WTC11 (cell line): ENCODE measurements around the gene QKI. TPM values are rescaled to one million over a fixed set of nuclear protein-coding genes. Genes with fewer than 3 reads are reported as not detected.

Experiments used
- ATAC-seq: fragments of 200-7000 bp; cut with Tn5 transposase; 2 replicates; pipeline ENCODE4 v1.10.0; 2021; ENCODE audit warnings: mild to moderate bottlenecking, moderate library complexity
- CTCF ChIA-PET: fragments of 300-600 bp; sonication (Branson Sonifier 250); formaldehyde crosslinking; loops from one replicate; lab custom pipeline; 2021; ENCODE audit warnings: antibody characterized with exemption; lab: Charles Lee
- POLR2A ChIA-PET: fragments of 350-600 bp; sonication (Branson Sonifier 250); formaldehyde crosslinking; loops from one replicate; lab custom pipeline; 2021; ENCODE audit warnings: antibody characterized with exemption; lab: Charles Lee
- DNase-seq: peaks from one replicate; pipeline ENCODE4 v3.0.0; 2021; ENCODE audit warnings: low spot score
- H3K27ac Mint-ChIP-seq: 2 replicates; pipeline ENCODE4 v1.8.0; 2021; ENCODE audit warnings: mixed read lengths
- H3K27me3 Mint-ChIP-seq: 2 replicates; pipeline ENCODE4 v1.8.0; 2021; ENCODE audit warnings: low read depth, mild to moderate bottlenecking, moderate library complexity, mixed read lengths
- H3K36me3 Mint-ChIP-seq: 2 replicates; pipeline ENCODE4 v1.8.0; 2021; ENCODE audit warnings: mixed read lengths
- H3K4me1 Mint-ChIP-seq: 2 replicates; pipeline ENCODE4 v1.8.0; 2022; ENCODE audit warnings: mixed read lengths
- H3K4me3 Mint-ChIP-seq: 2 replicates; pipeline ENCODE4 v1.8.0; 2021; ENCODE audit warnings: mild to moderate bottlenecking, moderate library complexity, mixed read lengths
- H3K9me3 Mint-ChIP-seq: 2 replicates; pipeline ENCODE4 v1.8.0; 2021; ENCODE audit warnings: mixed read lengths
- CREM ChIP-seq: sonication (generic); formaldehyde crosslinking; IDR thresholded peaks from 2 replicates; pipeline ENCODE4 v1.8.1; 2022; ENCODE audit warnings: mild to moderate bottlenecking, missing genetic modification reagents, moderate library complexity
- ETV6 ChIP-seq: sonication (generic); formaldehyde crosslinking; IDR thresholded peaks from 2 replicates; pipeline ENCODE4 v1.8.1; 2022; ENCODE audit warnings: mild to moderate bottlenecking, missing genetic modification reagents
- HMGA2 ChIP-seq: fragments of 250-450 bp; sonication (Bioruptor Pico); IDR thresholded peaks from 2 replicates; pipeline ENCODE4 v1.4.0; 2021; ENCODE audit warnings: mild to moderate bottlenecking, moderate library complexity
- JAZF1 ChIP-seq: fragments of 250-450 bp; sonication (Bioruptor Pico); IDR thresholded peaks from 2 replicates; pipeline ENCODE4 v1.9.0; 2021; ENCODE audit warnings: moderate library complexity, mild to moderate bottlenecking, inconsistent platforms
- JUN ChIP-seq: sonication (generic); formaldehyde crosslinking; IDR thresholded peaks from 2 replicates; pipeline ENCODE4 v1.8.0; 2023; ENCODE audit warnings: mild to moderate bottlenecking, missing genetic modification reagents
- MLX ChIP-seq: sonication (generic); formaldehyde crosslinking; IDR thresholded peaks from 2 replicates; pipeline ENCODE4 v1.8.1; 2023; ENCODE audit warnings: mild to moderate bottlenecking, missing genetic modification reagents, moderate library complexity
- NFE2L1 ChIP-seq: sonication (generic); formaldehyde crosslinking; IDR thresholded peaks from 2 replicates; pipeline ENCODE4 v1.8.1; 2023; ENCODE audit warnings: missing genetic modification reagents
- NR3C1 ChIP-seq: sonication (generic); formaldehyde crosslinking; conservative IDR thresholded peaks from 2 replicates; pipeline ENCODE4 v1.8.1; 2023; ENCODE audit warnings: low read depth, mild to moderate bottlenecking, missing genetic modification reagents
- TEAD1 ChIP-seq: sonication (generic); formaldehyde crosslinking; IDR thresholded peaks from 2 replicates; pipeline ENCODE4 v1.8.0; 2022; ENCODE audit warnings: mild to moderate bottlenecking, missing genetic modification reagents
- TEAD4 ChIP-seq: sonication (generic); formaldehyde crosslinking; IDR thresholded peaks from 2 replicates; pipeline ENCODE4 v1.8.0; 2022; ENCODE audit warnings: mild to moderate bottlenecking, missing genetic modification reagents
- ZMAT4 ChIP-seq: fragments of 250-450 bp; sonication (Bioruptor Pico); IDR thresholded peaks from 2 replicates; pipeline ENCODE4 v1.9.0; 2021; ENCODE audit warnings: mild to moderate bottlenecking
- ZNF121 ChIP-seq: sonication (generic); formaldehyde crosslinking; IDR thresholded peaks from 2 replicates; pipeline ENCODE4 v1.8.0; 2023; ENCODE audit warnings: missing genetic modification reagents
- ZNF232 ChIP-seq: sonication (generic); formaldehyde crosslinking; IDR thresholded peaks from 2 replicates; pipeline ENCODE4 v1.8.0; 2022; ENCODE audit warnings: mild to moderate bottlenecking, missing genetic modification reagents
- ZNF671 ChIP-seq: fragments of 250-450 bp; sonication (Bioruptor Pico); IDR thresholded peaks from 2 replicates; pipeline ENCODE4 v1.8.0; 2021; ENCODE audit warnings: mild to moderate bottlenecking
- total RNA-seq: library from RNA; stranded (reverse); gene quantifications from 3 replicates; pipeline ENCODE4 v1.2.3, GENCODE V29; 2021
- TF ChIP-seq, protein P1 (sequence below): sonication (generic); formaldehyde crosslinking; IDR thresholded peaks from 2 replicates; pipeline ENCODE4 v1.8.1; 2022; ENCODE audit warnings: missing genetic modification reagents, borderline replicate concordance
- TF ChIP-seq, protein P2 (sequence below): fragments of 250-450 bp; sonication (Bioruptor Pico); IDR thresholded peaks from 2 replicates; pipeline ENCODE4 v1.9.0; 2021; ENCODE audit warnings: moderate library complexity, mild to moderate bottlenecking, inconsistent platforms, borderline replicate concordance
- TF ChIP-seq, protein P3 (sequence below): sonication (generic); formaldehyde crosslinking; IDR thresholded peaks from 2 replicates; pipeline ENCODE4 v1.8.1; 2023; ENCODE audit warnings: mild to moderate bottlenecking, missing genetic modification reagents
- TF ChIP-seq, protein P4 (sequence below): sonication (generic); formaldehyde crosslinking; IDR thresholded peaks from 2 replicates; pipeline ENCODE4 v1.8.0; 2023; ENCODE audit warnings: mild to moderate bottlenecking, missing genetic modification reagents
- TF ChIP-seq, protein P5 (sequence below): sonication (generic); formaldehyde crosslinking; IDR thresholded peaks from 2 replicates; pipeline ENCODE4 v1.8.1; 2023; ENCODE audit warnings: mild to moderate bottlenecking, moderate library complexity, missing genetic modification reagents
- TF ChIP-seq, protein P6 (sequence below): sonication (generic); formaldehyde crosslinking; IDR thresholded peaks from 2 replicates; pipeline ENCODE4 v1.8.0; 2022; ENCODE audit warnings: mild to moderate bottlenecking, missing genetic modification reagents
- TF ChIP-seq, protein P7 (sequence below): sonication (generic); formaldehyde crosslinking; conservative IDR thresholded peaks from 2 replicates; pipeline ENCODE4 v1.8.1; 2022; ENCODE audit warnings: mild to moderate bottlenecking, missing genetic modification reagents

QKI gene
- total RNA-seq, 1 experiment from 2014 or later = 145 TPM

DNA sequence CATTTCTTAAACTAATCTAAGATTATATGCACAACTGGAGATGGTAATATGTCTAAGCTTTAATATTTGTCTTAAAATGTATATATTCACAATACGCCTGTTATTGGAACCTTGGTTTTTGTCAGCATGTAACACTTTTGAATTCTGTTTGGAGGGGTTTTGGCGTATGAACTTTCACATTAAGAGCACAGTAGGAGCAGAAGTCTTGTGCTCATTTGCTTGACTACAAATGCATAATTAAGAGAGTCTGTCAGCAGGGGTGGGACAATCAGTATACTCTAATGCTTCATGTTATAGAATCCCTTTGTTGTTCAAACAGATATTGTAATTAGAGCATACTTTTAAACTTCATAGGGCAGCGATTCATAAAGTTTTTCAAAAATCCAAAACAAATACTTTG, 112.8 kb downstream of the QKI start:
- Mint-ChIP-seq H3K36me3 (no peaks in the 10 kb centered on the region), H3K4me3 (no peak overlapping the region), H3K4me1 (peaks cover 67% of the 10 kb centered on the region), H3K27me3 (no peaks in the 10 kb centered on the region), H3K9me3 (no peaks in the 10 kb centered on the region), H3K27ac (no peak overlapping the region)
- DNase-seq (no peak), ATAC-seq (no peak)
- CTCF ChIA-PET = no interaction called here
- no peak for TF ChIP-seq HMGA2 (CRISPR knock-in tag)
- TF ChIP-seq, protein P1, sequence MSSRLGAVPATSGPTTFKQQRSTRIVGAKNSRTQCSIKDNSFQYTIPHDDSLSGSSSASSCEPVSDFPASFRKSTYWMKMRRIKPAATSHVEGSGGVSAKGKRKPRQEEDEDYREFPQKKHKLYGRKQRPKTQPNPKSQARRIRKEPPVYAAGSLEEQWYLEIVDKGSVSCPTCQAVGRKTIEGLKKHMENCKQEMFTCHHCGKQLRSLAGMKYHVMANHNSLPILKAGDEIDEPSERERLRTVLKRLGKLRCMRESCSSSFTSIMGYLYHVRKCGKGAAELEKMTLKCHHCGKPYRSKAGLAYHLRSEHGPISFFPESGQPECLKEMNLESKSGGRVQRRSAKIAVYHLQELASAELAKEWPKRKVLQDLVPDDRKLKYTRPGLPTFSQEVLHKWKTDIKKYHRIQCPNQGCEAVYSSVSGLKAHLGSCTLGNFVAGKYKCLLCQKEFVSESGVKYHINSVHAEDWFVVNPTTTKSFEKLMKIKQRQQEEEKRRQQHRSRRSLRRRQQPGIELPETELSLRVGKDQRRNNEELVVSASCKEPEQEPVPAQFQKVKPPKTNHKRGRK (CRISPR knock-in tag) = no peak
- TF ChIP-seq, protein P2, sequence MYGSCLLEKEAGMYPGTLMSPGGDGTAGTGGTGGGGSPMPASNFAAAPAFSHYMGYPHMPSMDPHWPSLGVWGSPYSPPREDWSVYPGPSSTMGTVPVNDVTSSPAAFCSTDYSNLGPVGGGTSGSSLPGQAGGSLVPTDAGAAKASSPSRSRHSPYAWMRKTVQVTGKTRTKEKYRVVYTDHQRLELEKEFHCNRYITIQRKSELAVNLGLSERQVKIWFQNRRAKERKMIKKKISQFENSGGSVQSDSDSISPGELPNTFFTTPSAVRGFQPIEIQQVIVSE = no peak
- no peak for TF ChIP-seq JAZF1
- no peak for TF ChIP-seq JUN (CRISPR knock-in tag)
- TF ChIP-seq CREM (CRISPR knock-in tag) = no peak
- TF ChIP-seq ZNF232 (CRISPR knock-in tag) = no peak
- no peak for TF ChIP-seq NR3C1 (CRISPR knock-in tag)
- no peak for TF ChIP-seq ZNF121 (CRISPR knock-in tag)
- TF ChIP-seq, protein P3, sequence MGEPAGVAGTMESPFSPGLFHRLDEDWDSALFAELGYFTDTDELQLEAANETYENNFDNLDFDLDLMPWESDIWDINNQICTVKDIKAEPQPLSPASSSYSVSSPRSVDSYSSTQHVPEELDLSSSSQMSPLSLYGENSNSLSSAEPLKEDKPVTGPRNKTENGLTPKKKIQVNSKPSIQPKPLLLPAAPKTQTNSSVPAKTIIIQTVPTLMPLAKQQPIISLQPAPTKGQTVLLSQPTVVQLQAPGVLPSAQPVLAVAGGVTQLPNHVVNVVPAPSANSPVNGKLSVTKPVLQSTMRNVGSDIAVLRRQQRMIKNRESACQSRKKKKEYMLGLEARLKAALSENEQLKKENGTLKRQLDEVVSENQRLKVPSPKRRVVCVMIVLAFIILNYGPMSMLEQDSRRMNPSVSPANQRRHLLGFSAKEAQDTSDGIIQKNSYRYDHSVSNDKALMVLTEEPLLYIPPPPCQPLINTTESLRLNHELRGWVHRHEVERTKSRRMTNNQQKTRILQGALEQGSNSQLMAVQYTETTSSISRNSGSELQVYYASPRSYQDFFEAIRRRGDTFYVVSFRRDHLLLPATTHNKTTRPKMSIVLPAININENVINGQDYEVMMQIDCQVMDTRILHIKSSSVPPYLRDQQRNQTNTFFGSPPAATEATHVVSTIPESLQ (CRISPR knock-in tag) = no peak
- no peak for TF ChIP-seq ZMAT4 (CRISPR knock-in tag)
- no peak for TF ChIP-seq TEAD4 (CRISPR knock-in tag)
- TF ChIP-seq, protein P4, sequence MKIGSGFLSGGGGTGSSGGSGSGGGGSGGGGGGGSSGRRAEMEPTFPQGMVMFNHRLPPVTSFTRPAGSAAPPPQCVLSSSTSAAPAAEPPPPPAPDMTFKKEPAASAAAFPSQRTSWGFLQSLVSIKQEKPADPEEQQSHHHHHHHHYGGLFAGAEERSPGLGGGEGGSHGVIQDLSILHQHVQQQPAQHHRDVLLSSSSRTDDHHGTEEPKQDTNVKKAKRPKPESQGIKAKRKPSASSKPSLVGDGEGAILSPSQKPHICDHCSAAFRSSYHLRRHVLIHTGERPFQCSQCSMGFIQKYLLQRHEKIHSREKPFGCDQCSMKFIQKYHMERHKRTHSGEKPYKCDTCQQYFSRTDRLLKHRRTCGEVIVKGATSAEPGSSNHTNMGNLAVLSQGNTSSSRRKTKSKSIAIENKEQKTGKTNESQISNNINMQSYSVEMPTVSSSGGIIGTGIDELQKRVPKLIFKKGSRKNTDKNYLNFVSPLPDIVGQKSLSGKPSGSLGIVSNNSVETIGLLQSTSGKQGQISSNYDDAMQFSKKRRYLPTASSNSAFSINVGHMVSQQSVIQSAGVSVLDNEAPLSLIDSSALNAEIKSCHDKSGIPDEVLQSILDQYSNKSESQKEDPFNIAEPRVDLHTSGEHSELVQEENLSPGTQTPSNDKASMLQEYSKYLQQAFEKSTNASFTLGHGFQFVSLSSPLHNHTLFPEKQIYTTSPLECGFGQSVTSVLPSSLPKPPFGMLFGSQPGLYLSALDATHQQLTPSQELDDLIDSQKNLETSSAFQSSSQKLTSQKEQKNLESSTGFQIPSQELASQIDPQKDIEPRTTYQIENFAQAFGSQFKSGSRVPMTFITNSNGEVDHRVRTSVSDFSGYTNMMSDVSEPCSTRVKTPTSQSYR (CRISPR knock-in tag) = no peak
- TF ChIP-seq NFE2L1 (CRISPR knock-in tag) = no peak
- POLR2A ChIA-PET = no interaction called here

GRCh38 chr6:163529605-163530004, 115.1 kb downstream of the QKI start:
- ChIA-PET POLR2A (no interaction called here), CTCF (no interaction called here)
- Mint-ChIP-seq H3K36me3 (no peaks in the 10 kb centered on the region), H3K27me3 (no peaks in the 10 kb centered on the region), H3K4me1 (peaks cover 78% of the 10 kb centered on the region), H3K27ac (no peak overlapping the region), H3K4me3 (no peak overlapping the region), H3K9me3 (no peaks in the 10 kb centered on the region)
- ATAC-seq (no peak), DNase-seq (no peak)
- TF ChIP-seq, protein P5, sequence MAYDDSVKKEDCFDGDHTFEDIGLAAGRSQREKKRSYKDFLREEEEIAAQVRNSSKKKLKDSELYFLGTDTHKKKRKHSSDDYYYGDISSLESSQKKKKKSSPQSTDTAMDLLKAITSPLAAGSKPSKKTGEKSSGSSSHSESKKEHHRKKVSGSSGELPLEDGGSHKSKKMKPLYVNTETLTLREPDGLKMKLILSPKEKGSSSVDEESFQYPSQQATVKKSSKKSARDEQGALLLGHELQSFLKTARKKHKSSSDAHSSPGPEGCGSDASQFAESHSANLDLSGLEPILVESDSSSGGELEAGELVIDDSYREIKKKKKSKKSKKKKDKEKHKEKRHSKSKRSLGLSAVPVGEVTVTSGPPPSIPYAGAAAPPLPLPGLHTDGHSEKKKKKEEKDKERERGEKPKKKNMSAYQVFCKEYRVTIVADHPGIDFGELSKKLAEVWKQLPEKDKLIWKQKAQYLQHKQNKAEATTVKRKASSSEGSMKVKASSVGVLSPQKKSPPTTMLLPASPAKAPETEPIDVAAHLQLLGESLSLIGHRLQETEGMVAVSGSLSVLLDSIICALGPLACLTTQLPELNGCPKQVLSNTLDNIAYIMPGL (CRISPR knock-in tag) = no peak
- no peak for TF ChIP-seq TEAD4 (CRISPR knock-in tag)
- TF ChIP-seq, protein P6, sequence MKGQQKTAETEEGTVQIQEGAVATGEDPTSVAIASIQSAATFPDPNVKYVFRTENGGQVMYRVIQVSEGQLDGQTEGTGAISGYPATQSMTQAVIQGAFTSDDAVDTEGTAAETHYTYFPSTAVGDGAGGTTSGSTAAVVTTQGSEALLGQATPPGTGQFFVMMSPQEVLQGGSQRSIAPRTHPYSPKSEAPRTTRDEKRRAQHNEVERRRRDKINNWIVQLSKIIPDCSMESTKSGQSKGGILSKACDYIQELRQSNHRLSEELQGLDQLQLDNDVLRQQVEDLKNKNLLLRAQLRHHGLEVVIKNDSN (CRISPR knock-in tag) = no peak
- TF ChIP-seq ZMAT4 (CRISPR knock-in tag) = no peak
- TF ChIP-seq HMGA2 (CRISPR knock-in tag) = no peak
- no peak for TF ChIP-seq MLX (CRISPR knock-in tag)
- TF ChIP-seq, protein P7, sequence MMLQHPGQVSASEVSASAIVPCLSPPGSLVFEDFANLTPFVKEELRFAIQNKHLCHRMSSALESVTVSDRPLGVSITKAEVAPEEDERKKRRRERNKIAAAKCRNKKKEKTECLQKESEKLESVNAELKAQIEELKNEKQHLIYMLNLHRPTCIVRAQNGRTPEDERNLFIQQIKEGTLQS = no peak
- TF ChIP-seq CREM (CRISPR knock-in tag) = no peak
- TF ChIP-seq ZNF671 = no peak
- TF ChIP-seq TEAD1 (CRISPR knock-in tag) = no peak
- TF ChIP-seq NFE2L1 (CRISPR knock-in tag) = no peak
- TF ChIP-seq ETV6 (CRISPR knock-in tag) = no peak
- TF ChIP-seq, protein P4 (CRISPR knock-in tag) = no peak
